HG03045 (cell line): ENCODE data around the gene SUFU.

Experiments
- ATAC-seq: cut with Tn5 transposase; IDR thresholded peaks from one replicate; pipeline ENCODE4 v1.9.1; 2021; ENCODE audit warnings: mild to moderate bottlenecking, moderate library complexity; ENCODE audit not compliant: unreplicated experiment

SUFU gene

DNA sequence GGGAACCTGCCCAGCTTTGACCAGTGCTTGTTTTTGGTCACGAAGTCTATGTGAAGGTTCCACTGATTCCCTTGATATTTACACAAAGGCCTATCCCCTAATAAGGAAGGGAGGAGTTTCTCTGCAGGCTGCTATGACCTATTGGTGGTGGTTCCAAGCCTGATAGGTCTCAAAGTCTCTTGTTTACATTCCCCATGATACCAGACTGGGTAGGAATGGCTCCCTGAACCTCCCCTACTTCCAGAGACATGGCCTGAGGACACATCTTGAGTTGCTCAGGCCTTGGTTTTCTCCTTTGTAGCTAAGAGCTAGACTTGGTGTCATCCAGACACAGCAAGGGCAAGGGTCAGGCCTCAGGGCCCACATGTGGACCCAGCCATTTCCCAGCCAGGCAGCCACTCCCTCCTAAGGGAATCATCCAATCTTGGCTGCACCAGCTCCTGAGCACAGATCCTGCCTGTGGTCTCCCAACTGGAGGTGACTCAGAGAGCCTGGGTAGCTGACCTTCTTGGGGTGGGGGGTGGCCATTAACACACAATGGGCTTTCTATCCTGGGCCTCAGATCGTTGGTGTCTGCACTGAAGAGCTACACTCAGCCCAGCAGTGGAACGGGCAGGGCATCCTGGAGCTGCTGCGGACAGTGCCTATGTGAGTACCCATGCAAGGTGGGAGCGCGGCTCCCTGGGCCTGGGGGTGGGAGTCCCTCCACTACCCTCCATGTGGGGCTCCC is 89.5 kb downstream of the SUFU start:
- no peak for ATAC-seq

DNA sequence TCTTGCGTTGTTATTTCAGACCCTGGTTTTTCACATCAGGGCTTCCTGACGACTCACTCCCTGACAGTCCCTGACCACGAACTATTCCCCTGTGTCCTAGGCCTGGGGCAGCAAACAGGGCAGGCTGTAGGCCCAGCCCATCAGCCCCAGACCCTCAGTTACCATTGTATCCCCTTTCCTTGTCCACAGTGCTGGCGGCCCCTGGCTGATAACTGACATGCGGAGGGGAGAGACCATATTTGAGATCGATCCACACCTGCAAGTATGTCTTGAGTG is 90.0 kb downstream of the SUFU start:
- no peak for ATAC-seq

DNA sequence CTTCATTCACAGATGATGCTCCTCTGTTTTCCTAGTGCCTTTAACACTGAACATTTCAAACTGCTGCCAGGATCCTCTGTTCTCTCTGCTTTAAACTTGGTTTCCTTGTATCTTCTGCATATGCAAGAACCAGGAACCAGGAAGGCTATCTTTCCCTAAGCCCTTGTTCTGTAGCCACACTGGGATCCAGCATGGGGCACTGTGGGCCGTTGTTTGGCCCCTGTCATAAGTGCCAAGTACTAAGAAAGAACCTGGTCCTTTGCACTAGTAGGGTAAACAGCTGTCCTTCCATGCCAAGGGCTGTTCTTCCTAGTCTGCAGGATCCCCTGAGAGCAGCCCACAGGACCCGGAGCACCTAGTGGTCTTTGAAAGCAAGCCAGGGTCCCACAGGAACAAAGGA is 91.5 kb downstream of the SUFU start:
- ATAC-seq = no peak

DNA sequence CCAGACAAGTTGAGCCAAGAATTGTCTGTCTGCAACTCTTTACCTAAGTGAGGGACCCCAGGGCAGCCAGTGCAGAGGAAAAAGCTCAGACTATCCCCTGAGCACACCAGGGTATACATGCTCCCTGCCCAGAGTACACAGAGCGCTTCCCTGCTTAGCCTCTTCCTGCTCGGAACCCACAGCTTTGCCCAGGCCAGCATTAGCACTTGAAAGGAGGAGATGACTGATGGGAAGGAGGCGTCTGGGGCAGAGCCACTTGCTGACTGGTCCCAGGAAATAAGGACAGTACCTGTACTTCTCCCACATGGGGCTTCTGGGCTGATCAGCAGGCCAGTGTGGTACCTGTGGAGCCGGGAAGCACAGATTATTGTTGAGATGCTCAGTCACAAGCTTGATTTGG is 92.1 kb downstream of the SUFU start:
- ATAC-seq = no peak

DNA sequence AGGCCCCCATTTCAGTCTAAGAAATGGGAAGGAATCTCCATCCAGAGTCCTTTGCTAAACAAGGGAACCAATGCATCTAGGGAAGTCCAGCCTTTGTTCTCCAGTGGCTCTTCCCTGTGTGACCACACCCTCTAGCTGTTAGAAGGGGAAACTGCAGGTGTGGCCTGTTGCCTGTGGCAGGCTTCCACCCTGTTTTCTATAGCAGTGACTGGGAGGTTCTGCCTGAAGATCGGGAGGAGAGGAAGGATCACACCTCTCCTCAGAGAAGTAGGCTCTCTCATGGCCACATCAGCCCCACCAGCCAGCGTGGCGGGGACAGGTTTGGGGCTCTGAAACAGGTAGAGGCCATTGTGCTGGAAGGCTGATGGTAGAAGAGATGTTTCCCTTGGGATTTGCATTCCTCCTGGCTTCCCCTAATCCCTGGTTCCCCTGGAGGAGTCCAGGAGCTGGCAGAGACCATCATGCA is 92.8 kb downstream of the SUFU start:
- no peak for ATAC-seq

DNA sequence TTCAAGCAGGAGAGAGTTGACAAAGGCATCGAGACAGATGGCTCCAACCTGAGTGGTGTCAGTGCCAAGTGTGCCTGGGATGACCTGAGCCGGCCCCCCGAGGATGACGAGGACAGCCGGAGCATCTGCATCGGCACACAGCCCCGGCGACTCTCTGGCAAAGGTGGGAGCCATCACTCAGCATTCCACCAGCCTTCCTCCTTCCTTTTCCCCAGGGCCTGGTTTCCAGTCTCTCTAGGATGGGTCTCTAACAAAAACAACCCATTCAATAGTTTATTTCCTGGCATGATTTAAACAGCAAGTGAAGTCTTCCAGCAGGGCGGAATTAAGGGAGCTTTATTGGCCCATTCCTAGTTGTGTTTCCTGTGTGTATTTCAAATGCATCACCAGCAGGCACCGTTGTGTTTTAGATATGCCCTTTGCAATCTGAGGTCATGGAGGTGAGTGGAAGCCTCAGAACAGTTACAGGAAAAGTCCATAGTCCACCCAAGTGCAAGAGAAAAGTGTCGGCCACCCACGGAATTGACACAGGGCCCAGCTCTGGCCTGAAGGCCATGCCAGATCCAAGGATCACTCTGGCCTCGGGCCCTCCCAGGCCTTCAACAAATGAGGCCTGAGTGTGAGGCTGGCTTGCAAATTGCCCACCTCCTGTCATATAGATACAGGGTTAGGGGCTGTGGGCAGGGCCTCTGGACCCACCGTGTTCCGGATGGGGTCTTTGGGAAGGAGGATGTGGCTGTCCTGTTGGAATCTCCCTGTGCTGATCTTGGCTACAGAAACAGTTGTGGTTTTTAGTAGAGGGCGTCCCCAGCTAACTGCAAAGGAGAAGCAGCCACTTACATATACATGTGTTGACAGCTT is 93.6 kb downstream of the SUFU start:
- ATAC-seq = no peak

DNA sequence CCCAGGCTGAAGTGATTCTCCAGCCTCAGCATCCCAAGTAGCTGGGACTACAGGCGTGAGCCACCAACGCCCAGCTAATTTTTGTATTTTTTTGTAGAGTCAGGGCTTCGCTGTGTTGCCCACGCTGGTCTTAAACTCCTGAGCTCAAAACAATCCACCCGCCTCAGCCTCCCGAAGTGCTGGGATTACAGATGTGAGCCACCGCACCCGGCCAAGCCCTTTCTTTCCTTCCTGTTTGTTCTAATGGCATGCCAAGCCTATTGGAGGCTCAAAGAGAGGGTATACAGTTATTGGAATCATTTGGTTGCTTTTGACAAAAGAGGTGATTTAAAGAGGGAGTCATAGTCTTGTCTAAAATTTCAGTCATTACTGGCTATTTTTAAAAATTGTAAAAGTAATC is 94.5 kb downstream of the SUFU start:
- no peak for ATAC-seq

DNA sequence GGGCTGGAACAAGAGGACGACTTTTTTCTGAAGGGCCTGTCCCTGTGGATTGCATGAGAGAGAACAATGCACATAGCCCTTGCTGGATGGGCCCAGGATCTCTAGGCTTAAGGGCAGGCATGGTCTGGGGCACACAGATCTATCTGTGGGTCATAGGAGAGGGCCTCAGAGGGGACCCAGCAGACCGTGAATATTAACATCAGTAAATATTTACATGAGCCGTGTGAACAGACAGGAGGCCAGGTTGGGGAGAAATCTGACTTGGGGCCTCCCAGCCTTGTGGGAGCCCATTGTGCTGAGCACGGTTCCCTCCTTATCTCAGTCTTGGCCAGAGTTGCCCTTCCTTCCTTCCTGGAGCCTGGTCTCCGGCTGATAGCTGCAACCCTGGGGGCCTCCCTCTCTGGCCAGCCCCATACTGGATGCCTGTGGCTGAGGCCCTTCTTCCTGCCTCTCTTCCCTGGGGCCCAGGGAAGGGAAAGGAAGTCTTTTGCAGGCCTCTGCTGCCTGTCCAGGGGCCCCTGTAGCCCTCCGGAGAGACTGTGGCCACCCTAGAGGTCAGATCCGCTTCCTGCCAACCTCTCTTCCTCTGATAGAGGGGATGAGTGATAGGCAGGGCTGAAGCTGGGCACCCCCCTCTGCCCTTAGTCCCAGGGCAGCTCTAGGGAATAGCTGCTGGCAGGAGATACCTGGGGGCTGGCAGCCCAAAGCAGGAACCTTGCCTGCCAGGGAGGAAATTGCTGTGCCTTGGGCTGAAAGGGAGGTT is 96.0 kb downstream of the SUFU start:
- ATAC-seq = no peak

DNA sequence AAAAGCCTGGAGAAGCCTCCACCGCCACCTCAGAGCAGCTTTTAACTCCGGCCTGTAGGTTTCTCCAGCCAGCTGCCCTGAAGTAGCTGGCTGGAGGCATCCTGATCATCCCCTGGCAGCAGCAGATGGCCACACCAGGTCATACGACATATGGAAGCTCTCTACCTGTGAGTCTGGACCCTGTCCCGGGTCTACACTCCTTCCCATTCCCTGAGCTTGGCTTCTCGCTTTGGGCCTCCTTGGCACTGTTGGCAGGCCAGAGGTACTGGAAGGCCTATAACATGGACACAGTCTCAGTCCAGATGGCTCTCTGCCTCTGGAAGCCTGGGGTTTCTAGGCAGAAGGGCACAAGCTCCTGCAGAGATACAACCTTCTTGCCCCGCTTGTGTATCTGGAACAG is 97.0 kb downstream of the SUFU start:
- ATAC-seq = no peak

DNA sequence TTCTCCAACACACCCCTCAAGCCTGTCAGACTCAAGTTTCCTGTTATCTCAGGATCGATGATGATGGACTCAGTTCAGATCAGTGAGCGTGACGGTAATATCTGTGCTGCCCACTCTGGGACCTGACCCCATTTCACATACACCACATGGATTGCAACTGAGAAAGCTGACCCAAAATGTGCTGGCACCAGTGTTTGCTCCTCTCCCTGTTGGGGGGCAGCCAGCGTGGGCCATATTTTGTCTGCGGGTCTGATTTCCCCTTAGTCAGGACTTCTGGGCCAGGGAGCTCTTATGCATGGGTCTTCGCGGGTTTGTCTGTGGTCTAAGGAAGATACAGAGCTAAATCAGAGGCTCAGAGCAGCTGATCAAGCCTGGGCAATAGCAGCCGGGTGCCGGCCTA is 97.9 kb downstream of the SUFU start:
- no peak for ATAC-seq

DNA sequence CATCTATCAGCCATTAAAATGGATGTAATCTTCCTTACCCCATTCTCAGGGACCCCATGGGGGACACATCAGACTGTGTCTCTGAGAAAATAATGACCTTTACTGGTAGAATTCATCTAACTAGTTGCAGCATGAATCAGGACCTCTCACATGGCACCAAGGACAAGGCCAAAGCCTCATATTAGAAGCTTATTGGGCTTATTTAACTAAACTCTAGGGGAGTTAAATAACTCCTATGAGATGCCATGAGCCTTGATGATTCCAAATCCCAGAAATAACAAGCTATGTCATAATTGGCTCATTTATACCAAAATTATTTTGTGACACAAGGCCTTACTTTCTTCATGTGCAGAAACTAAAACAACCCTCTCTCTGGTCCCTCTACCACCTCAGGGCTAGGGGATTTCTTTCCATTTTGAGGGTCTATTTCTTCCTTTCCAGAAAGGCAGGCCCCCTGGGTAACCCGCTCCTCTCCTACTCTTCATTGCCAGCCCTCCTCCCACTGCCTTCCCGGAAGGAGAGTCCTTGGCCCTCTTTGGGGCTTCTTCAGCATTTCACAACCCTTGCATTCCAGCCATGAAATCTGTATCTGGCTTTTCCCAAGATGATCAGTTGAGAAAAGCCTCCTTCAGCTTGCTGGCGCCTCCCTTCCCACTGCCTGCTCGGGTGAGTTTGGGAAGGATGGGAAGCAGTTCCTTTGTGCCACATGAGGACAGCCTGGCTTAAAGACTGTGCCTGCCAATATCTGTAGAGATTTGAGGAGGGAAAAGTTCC is 98.7 kb downstream of the SUFU start:
- no peak for ATAC-seq

DNA sequence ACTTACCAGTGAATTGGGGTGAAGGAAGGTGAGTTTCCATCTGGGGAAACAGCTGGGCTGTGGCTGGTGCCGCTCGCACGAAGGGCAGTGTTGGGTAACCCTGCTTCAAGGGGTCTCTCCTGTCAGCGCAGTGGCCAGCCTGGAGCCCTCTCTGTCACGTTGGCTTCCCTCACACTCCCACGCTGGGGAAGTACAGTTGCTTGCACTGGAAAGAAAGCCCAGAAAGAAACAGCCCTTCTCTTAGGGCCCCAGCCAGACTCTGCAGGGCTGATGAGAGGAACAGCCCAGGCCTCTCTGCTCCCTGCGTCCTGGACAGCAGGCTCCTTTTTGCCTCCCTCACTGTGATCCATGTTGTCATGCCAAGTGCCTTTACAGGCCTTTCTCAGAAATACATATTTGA is 100.2 kb downstream of the SUFU start:
- ATAC-seq = no peak

DNA sequence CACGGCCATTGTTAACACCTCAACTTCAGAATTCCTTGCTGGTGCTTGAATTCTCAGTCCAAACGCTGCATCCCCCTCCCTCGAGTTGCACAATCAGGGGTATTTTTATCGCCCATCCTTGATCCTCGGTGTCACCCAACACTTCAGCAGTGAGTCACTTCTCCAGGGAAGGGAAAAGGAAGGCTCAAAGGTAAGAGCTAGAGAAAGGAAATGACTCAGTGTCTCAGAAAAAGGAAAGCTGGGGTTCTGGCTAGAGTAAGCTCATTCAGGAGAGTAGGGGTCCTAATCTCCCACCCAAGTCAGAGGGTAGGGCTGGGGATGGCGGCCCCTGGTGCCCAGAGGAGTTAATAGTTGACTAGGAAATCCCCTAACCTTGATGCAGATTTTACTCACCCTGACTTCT is 100.7 kb downstream of the SUFU start:
- no peak for ATAC-seq

DNA sequence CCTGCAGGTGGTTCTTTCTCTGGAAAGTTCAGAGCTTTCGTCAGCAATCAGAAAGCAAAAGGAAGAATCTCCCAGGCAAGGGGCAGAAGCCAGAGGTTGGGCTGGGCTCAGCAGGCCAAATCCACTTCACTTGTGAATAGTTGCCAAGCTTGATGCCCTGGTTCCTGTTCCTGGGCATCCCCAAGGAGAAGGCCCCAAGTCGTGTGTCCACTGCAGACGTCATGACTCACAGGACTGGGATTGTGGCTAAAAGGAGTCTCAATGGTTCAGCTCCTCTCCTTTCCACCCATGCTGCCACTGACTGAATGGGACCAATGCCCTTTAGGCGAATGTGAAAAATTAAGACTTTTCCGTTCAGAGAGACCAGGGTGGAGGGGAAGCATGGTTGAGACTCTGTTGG is 101.9 kb downstream of the SUFU start:
- ATAC-seq = no peak

DNA sequence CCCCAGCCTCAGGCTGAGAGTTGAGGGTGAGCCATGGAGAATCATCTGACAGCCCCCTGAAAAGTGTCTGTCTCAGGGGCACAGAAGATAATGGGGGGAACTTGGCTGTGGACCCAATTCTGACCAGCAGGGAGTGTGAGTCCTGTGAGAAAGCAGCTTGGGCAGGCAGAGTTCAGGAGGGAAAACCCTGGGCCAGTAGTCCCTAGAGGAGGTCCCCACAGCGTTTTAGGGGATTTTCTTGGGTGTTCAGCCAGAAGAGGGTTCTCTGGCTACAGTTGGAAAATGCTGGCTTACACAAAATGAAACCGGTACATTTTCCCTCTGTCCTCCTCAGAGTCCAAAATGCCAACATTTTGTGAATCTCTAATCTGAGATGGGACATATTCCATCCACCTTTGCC is 104.7 kb downstream of the SUFU start:
- ATAC-seq = no peak

DNA sequence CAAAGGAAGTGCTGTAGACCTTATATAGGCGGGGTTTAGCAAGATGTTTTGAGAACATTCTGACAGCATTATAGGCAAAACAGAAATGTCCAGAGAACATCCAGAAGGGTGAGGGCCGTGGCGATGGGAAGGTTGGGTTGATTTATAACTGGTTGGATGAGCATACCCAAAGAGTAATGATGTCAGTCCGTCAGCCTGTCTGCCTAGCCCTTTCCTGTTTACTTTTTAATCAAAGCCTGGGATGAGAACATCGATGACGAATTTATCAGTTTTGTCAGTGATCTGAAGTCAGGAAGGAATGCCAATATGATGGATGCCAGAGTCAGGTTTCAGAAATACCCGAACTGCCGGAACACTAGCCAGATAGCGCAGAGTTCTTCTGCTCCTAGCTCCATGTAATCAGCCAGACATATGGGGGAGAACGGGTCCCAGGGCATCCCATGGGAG is 106.7 kb downstream of the SUFU start:
- ATAC-seq = no peak

DNA sequence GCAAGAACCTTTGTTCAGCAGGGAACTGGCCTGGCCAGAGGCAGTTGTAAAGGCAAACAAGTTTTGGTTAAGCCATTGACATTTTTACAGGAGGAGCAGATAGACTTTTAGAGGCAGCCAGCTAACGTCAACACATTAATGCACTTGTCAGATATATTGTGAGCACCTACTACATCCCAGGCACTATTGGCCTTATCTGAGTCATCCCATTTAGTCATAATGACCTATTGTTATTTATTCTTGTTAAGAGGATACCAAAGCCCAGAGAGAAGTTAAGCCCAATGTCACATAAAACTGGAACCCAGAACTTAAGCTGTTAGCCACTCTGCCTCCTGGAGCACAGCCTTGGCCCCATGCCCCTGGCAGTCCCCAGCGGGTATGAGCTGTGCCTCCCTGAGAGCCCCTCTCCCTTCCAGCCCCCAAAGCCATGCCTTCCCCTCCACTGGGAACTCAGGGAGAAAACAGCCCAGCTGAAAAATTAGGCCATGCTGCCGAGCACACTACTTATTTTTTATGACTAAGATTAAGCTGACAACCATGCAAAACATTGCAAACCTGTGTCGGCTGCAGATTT is 107.8 kb downstream of the SUFU start:
- no peak for ATAC-seq

DNA sequence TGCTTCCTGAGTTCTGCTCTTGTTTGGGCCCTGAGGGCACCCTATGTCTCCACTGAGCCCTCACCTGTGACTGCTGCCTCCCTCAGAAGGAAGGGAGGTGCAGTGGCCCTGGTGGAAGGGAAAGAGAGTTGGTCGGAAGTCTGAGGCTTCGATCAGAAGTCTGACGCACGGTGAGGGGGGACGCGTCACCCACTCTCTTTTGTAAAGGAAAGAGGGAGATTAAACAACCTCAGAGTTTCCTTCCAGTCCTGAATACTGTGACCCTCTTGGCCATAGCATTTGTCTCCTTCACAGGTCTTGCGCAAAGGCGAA is 109.1 kb downstream of the SUFU start:
- no peak for ATAC-seq

DNA sequence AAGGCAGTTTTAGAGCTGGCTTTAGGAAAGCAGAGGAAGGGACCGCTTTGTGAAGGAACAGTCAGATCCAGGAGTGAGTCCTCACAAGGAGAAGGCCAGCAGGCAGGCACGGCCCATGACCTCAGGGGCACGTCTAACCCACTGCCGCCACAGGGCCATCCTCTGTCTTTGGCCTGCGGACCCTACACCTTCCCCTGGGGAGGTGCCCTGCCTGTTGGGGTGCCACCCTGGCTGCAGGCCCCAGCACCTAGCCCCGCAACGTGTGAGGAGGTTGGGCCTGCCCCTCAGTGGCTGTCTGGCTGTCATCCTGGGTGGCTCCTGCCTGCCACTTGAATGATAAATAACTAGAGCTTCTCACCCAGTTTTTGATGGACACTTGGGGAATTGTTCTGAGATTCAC is 109.5 kb downstream of the SUFU start:
- ATAC-seq = no peak

DNA sequence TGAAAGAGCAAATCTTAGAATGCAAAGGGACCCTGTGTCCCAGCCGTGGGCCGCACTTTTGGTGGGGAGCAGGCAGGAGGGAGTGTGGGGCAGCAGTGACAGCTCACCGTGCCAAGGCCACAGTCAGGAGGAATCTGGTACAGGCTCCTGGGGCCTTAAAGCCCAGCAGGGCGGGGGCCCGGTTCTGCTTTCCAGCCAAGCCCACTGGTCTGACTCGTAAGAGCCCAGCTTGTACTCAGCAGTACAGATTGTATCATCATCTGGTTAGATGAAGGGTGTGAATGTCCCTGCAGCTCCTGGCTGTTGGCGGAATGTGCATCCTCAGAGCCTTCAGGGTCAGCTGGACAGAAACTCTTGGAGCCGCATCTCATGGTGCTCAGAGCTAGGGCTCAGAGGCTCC is 110.0 kb downstream of the SUFU start:
- no peak for ATAC-seq

DNA sequence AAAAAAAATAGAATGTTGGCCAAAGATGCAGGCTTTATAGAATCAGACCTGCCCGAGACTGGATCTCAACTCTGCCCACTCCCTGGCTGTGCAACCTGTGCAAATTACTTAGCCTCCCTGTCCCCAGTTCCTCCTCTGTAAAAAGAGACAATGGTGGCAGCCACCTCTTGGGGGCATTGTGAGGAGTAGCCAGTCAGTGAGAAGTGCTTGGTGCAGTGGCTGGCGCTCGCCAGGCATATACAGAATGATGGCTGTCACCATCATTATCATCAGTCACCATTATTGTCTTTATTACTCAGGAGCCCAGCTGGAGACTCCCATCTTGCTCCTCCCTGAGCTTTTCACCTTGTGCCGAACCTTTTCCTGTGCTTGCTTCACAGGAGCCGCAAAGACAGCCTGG is 111.1 kb downstream of the SUFU start:
- ATAC-seq = no peak
